Activated CD4-positive, CD25-positive, alpha-beta regulatory T cell treated with anti-CD3 and anti-CD28 coated beads, Interleukin-2, amount 50 U/mL, for 16 hours (primary cell): ENCODE measurements around the gene RRP9.
"Not testable (repeated sequence)": the region's sequence is repeated elsewhere in the genome, so short reads cannot be mapped to it uniquely, and the experiment has no call there.

Experiments used
- DNase-seq: peaks from one replicate; pipeline ENCODE4 v3.0.0-alpha.2; 2020; ENCODE audit warnings: low read depth, low spot score

RRP9 gene

DNA sequence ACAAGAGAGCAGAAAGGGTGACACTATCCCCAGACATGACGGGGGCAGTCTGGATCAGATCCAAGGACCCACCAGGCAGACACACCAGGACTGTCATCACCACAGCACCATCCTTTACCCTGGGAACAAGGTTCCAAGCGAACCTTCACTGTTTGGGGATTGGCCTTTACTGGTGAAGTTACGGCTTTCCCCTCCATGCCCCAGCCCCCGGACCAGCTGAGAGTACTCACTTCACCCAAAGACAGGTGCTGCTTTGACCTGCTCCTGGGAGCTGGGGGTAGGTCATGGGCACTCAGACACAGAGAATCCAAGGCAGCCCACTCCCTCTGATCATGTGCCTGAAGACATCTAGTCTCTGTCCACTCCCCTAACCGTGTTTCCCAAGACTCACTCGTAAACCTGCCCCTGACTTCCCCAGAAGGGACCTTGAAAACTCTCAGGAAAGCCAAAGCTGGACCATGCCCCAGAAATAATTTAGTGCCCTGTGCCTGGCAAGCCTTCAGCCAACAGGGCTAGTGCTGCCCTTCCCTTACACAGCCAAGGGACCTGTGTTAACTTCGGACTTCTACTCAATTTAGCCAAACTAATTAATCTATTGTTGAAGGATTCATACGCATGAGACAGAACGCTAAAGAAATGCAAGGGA lies 2.8 kb downstream of the RRP9 start:
- no peak for DNase-seq

DNA sequence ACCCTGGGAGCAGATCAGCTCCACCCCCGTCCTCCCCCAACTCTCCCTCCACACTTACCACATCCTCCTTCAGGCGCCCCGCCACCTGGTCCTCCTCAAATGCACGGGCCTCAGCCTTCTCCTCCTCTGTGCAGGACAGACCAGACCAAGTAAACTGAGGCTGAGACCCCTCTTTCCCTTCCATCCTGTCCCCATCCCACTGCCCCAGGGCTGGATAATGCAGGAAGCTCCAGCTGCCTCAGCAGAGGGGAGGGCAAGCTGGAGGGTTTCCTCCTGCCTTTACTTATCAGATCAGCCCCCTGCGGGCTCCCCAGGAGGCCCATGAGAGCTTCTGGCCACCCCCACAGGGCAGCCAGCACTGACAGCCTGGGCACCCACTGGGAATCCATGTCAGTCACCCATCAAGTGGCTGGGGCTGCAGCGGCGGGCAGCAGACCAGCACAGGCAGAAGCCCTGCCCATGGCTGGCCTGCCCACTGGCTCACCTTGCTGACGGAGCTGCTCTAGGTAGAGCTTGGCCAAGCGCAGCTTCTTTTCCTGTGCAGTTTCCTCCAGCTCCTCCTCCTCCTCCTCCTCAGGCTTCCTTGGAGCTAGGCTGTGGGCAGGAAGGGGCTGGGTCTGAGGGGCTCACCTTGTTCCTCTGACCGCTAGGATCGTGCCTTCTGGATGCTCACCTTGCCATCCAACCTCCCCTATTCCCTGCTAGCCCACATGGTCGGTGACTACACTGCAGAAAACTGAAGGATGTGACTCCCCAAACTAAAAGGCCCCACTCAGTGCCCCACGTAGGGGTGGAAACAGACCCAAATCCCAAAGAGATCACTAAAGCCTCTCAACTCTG lies 3.9 kb downstream of the RRP9 start:
- DNase-seq: no peak

DNA sequence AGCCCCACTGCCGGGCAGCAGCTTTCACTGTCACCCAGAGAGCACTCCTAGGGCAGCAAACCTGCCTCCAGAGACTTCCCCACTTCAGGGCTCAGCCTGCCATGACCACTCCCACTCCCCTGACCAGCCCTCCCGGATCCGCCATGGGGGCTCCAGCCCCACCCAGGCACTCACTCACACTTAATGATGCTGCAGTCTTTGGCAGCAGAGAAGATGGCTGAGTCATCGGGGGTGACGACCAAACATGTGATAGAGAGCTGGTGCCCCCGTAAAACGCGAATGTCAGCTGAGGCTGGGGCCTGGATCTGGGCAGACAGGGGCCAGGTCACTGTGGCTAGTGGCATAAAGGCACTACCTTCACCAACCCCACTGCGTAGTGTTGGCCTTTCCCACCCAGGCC lies 4.7 kb downstream of the RRP9 start:
- DNase-seq: no peak

DNA sequence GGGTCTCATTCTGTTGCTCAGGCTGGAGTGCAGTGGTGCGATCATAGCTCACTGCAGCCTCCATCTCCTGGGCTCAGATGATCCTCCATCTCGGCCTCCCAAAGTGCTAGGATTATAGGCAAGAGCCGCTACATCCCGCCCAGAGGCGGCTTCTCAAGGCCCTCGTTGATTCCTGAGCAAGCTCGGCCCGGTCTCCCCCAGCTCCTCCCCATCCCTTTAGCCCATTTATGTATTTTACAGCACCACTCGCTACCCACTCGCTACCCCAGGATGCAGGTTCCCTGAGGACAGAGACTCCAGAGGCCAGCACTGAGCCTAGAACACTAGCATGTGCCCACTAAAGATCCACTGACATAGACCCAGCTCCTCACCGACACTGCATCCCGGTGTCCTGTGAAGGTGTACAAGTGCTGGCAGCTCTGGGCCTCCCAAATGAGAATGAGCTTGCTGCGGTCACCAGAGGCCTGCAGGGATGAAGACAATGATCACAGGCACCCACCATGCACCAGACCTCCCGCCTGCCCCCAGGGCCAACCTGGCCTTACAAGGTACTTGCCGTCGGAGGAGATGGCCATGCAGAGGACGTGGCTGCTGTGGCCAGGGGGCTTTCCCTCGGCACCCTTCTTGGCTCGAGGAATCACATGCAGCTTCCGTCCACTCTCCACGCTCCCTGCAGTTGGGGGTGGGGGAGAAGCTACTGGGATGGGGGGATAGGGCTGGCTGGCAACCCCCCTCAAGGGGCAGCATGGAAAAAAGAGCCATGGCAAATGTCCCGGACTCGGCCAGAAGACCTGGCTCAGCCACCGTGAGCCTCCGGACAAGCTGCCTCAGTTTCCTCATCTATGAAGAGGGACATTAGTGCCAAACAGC lies 5.6 kb downstream of the RRP9 start:
- DNase-seq: no peak

DNA sequence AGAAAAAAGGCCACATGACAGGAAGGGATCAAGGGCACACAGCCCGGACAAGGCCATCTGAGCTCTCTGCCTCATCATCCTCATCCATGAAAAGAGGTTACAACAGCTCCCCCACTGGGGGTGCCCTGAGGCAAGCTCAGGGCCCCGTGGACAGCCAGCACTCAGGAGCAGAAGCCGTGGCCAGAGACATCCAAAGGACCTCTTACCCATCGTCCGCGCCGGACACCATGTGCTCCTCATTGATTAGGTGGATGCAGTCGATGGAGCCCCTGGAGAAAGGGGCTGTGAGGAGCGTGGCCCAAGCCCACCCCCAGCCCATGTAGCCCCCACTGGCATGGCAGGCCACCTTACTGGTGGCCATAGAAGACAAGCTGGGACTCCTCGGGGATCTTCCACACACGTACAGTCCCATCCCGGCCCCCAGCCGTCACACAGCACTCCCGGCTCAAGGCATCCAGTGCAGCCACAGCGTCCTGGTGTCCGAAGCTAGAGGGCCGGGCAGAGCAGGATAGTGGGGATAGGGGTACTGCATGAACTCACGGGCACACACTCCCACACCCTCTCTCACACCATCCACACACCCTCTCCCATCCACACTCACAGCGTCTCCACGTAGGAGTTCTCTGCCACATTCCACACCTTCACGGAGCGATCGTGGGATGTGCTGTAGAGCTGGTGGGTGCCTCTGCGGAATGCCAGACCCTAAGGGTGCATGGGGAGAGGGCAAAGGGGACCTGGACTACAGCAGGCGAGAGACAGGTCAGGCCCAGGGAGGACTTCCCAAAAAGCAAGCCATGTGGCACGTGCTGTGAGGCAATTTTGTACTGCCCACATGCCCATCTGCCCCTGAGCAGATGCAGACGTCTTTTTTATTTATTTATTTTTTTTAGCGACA lies 6.5 kb downstream of the RRP9 start:
- DNase-seq: no peak

DNA sequence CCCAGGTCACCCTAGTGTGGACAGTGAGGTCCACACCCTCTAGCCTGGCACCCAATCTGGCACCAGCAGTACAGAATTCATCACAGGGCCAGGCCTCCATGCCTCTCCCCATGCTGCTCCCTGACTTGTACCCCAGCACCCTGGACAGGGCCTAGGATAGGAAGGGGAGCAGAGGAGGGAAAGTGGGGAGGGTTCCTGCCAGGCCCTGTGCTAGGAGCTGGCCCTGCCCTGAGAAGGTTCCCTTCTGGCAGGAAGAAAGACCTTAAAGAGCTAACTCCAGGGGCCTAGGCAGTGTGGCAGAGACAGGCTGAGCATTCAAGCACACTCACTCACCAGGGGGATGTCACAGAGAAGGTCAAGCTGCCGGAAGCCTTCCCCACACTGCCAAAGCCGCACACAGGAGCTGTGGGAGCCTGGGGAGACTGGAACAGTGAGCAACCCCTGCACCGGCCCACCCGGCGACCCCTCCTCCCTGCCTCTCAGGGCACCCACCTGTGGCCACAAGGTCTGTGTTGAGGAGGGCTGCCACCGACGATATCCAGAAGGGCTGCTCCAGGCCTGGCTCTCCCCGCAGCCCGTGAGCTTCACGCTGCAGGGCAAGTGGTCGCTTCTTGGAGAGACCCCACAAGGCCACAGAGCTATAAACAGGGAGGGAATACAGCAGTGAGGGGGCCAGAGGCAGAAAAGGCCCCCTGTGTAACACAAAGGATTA lies 7.4 kb downstream of the RRP9 start:
- no peak for DNase-seq

DNA sequence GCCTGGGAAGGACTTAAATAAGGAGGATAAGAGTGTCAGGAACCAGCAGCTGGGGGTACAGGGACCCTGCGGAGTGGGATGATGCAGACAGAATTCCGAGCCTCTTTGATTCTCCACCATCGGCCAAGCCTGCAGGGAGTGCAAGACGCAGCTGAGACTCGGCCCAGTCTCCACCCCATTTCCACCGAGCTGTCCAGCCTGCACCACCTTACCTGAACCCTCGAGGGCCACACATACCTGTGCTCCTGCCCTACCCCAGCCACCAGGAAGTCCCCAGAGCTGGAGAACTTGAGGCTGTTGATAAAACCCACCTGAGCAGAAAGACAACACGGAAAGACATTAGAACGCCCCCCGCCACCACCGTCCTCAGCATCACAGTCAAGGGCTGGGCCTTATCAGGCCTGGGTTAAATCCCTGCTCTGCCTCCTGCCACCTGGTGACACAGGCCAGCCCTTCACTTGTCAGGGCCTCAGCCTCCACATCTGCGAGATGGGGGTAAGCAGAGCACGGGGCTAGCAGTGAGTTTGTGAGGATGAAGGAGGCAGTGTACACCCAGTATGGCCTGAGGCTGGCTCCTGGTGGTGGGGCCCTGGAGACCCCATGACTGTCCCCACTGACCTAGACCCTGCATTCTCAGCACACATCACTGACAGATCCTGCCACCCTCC lies 8.1 kb downstream of the RRP9 start:
- DNase-seq: no peak

DNA sequence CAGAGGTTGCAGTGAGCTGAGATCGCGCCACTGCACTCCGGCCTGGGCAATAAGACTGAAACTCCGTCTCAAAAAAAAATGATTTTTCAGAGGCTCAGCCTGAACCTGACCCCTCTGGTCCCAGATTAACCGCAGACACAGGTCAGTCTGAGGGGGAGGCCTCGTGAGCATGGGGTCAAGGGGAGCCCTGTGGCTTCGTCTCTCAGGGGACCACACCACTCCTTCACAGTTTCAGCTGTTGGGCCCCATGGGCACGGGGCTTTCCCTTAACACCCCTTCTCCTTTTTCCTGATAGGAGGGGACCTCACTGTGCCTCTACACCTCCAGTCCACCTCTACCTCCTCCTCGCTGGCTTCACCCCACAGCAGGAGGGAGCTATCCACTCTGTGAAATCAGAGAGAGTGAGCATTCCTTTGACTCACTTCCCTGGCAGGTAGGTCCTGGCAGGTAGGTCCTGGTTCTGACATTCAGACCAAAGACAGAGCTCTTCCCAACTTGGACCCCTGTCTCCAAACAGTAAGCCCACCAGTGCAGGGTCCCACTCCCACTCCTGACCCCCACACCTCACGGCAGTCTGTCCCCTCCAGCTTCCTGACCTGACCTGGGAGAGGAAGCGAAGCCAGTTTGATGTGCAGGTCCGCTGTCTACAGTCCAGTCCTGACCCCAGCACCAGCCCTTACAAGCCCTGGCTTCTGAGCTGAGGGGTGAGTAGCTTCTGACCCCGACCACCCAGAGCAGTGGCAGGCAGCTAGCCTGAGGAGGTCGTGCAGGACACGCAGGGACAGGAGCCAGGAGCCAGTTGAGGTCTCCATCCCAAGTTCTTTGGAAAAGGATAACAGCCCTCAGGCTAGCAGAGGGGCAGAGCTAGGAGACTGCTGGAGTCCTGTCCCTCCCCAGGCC lies 9.0 kb downstream of the RRP9 start:
- DNase-seq: no peak

DNA sequence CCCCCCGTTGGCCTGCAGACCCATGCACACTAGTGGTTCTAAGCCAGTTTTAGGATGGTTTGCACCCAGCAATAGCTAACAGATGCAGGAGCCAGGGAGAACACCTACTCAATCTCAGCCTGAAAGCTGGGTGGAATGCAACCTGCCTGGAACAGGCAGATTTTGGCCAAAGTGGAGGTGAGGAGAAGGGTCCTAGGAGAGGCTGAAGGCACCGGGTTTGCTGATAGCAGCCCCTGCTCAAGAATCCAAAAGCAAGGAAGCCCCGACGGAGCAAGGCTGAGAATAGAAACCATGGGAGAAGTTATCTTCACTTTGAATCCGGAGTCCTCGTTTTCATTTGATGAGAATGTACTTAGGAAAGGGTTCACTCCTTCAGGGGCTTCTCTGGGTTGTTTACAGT lies 9.9 kb downstream of the RRP9 start:
- DNase-seq: no peak

DNA sequence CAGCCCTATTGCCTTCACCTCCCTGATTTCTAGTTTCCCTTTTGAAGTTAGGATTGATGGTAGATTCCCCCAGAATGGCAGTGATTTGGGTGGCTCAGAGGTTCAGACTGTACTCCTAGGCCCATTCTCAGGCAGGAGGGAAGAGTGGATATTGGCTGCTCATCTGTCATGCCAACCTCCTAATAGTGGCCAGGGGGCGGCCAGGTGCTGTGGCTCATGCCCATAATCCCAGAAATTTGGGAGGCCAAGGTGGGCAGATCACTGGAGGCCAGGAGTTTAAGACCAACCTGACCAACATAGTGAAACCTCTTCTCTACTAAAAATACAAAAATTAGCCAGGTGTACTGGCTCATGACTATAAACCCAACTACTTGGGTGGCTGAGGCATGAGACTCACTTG lies 11.3 kb downstream of the RRP9 start:
- DNase-seq: no peak

DNA sequence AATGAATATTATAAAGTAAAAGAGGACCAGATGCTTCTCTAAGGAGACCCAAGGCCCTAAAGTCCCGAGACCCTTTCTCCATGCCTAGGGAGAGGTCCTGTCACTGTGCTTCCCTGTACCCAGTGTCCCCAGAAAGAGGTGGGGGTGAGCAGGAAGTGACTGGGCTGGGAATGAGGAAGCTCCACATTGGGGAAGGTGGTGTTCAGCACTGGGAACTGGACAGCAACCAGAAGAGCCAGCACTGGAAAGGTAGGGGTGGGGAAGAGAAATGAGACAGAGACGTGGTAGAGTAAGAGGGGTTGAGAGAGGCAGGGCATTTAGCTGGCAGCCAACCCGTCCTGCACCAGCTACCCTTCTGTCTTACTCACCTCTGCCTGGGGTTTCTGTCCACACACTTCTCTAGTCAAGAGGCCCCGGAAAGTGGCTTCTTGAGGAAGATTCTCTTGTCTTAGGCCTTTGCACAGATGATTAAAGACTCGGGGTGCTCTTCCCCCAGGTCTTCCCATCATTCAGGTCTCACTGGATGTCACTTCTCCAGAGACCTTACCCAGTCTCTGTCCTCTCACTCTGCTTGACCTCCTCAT lies 12.2 kb downstream of the RRP9 start:
- DNase-seq: no peak

DNA sequence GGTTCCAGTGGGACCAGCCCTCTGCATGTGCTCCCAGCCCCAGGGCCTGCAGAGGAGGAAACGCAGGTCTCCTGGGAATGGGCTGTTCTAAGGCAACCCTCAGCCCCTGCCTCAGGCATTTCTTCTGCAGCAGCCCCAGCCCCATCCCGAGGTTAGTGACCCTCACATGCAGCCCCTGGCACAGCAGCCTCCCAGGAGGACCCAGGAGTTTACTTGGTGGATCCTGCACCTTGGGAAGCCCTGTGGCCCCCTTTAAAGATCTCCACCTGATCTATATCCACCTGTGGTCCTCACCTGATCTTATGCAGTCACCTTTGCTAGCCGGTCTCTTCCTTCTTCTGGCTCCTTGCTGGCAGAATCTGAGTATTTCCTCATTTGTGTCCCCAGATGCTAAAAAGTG lies 12.7 kb downstream of the RRP9 start:
- DNase-seq: not testable (repeated sequence)

DNA sequence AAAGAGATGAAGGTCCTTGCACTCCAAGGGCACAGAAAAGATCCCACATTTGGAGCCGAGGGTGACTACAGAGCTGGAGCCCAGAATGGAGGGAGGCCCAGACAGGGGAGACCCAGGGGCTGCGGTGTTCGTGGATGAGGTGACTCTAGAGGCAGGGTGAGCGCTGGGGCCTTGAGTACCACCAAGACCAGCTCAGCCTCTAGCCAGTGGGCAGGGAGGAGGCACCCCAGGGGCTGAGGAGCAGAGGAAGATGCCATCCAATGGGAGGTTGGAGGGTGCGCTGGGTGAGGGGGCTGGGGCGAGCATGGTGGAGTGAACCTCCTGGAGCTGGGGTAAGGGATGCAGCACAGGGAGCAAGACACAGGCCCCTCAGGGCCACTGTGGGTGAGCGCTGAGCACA lies 13.3 kb downstream of the RRP9 start:
- no peak for DNase-seq

DNA sequence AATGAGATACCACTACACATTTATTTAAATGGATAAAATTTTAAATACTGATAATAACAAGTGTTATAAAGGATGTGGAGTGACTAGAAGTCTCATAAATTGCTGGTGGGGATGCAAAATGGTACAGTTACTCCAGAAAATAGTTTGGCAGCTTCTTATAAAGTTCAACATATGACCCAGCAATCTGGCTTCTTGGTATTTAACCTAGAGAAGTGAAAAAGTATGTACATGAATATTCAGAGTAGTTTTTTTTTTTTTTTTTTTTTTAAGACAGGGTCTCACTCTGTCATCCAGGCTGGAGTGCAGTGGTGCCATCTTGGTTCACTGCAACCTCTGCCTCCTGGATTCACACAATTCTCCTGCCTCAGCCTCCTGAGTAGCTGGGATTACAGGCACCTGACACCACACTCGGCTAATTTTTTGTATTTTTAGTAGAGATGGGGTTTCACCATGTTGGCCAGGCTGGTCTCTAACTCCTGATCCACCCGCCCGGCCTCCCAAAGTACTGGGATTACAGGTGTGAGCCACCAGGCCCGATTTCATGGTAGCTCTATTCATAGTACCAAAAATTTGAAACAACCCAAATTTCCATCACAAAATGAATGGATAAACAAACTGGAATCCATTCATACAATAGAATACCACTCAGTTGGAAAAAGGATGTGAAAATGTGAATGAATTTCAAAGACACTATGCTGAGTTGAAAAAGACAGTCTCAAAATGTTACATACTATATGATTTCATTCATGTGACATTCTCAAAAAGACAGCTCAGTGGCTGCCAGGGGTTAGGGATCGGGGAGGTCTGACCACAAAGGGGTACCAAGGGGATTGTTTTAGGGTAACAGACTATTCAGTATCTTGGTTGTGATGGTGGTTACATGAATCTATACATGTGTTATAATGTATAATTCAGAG lies 14.4 kb downstream of the RRP9 start:
- DNase-seq: no peak

DNA sequence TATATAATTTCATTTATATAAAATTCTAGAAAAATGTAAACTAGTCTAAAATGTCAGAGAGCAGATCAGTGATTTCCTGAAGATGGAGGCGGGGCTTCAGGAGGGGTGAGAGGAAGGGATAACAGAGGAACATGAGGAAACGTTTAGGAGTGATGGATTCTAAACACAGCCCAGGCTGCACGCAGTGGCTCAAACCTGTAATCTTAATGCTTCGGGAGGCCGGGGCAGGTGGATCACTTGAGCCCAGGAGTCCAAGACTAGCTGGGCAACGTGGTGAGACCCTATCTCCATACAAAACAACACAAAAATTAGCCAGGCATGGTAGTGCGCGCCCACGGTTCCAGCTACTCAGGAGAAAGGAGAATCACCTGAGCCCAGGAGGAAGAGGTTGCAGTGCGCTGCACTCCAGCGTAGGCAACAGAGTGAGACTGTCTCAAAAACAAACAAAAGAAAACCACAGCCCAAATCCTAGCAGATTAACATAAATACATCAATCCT lies 20.6 kb downstream of the RRP9 start:
- DNase-seq: no peak

DNA sequence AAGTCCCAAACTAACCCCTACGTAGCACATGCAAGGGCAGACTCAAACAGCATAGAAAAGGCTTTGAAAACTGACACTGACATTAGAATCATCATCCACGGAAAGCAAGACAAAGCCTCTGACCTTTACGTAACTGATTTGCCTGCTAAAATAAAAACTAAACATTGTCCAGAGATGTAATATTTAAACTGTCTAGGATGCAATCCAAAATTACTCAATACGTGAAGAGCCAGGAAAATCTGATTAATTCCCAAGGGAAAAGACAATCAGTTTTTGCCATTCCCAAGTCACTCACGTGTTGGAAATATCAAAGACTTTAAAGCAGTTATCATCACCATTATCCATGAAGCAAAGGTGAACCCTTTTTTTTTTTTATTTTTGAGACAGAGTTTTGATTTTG lies 25.3 kb downstream of the RRP9 start:
- DNase-seq: no peak

DNA sequence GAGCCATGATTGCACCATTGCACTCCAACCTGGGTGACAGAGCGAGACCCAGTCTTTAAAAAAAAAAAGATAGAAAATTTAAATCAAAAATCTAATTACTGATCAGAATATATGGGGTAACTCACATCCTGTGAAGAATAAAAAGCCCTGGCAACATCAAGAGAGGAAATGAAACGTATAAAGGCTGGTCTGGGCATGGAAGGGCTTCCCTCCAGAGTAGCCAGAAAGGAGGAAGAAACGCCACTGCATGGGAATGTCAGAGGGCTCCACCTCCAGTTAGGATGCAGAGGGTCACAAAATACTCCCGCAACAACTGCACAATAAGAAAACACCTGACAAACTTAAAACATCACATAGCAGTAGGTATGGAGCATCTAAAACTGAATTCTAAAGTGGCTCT lies 33.7 kb downstream of the RRP9 start:
- no peak for DNase-seq
